Measurements from ENCODE around the gene VPS54.
"Not testable (repeated sequence)": the region's sequence is repeated elsewhere in the genome, so short reads cannot be mapped to it uniquely, and the experiment has no call there.

Gene VPS54

GRCh38 chr2:63993871-63994270, 25.4 kb downstream of the VPS54 start:
- no peak for DNase-seq (ENCODE audit: low read depth in 2 of 2)
- H3K4me3 ChIP-seq (replicated peaks in 1 of 2; ENCODE audit: low read depth in 2 of 2, low read length in 2 of 2) = no peak overlapping the region
- TF ChIP-seq CTCF (IDR thresholded peaks at IDR 0.05; ENCODE audit: low read depth, low read length) = no peak

GRCh38 chr2:63993130-63993584, 26.1 kb downstream of the VPS54 start:
- not testable (repeated sequence) for DNase-seq (ENCODE audit: low read depth in 2 of 2); H3K4me3 ChIP-seq (replicated peaks in 1 of 2; ENCODE audit: low read depth in 2 of 2, low read length in 2 of 2)

- no peak overlapping the region for H3K4me3 ChIP-seq (replicated peaks in 1 of 2; ENCODE audit: low read depth in 2 of 2, low read length in 2 of 2)
- DNase-seq (ENCODE audit: low read depth in 2 of 2) = no peak
- TF ChIP-seq CTCF (IDR thresholded peaks at IDR 0.05; ENCODE audit: low read depth, low read length) = no peak
These were observed 27.1 kb downstream of the VPS54 start for GRCh38 chr2:63992061-63992685.

GRCh38 chr2:63991173-63991999, 27.8 kb downstream of the VPS54 start:
- H3K4me3 ChIP-seq (replicated peaks in 1 of 2; ENCODE audit: low read depth in 2 of 2, low read length in 2 of 2); DNase-seq (ENCODE audit: low read depth in 2 of 2): not testable (repeated sequence)

GRCh38 chr2:63990072-63990471, 29.2 kb downstream of the VPS54 start:
- no peak for DNase-seq (ENCODE audit: low read depth in 2 of 2)
- no peak overlapping the region for H3K4me3 ChIP-seq (replicated peaks in 1 of 2; ENCODE audit: low read depth in 2 of 2, low read length in 2 of 2)

GRCh38 chr2:63988842-63989436, 30.3 kb downstream of the VPS54 start:
- not testable (repeated sequence) for H3K4me3 ChIP-seq (replicated peaks in 1 of 2; ENCODE audit: low read depth in 2 of 2, low read length in 2 of 2); DNase-seq (ENCODE audit: low read depth in 2 of 2)

More at GRCh38 chr2:63990072-63990471, 29.2 kb downstream of the VPS54 start:
- TF ChIP-seq CTCF (IDR thresholded peaks at IDR 0.05; ENCODE audit: low read depth, low read length) = no peak

- H3K4me3 ChIP-seq (replicated peaks in 1 of 2; ENCODE audit: low read depth in 2 of 2, low read length in 2 of 2) = no peak overlapping the region
These were observed 34.4 kb downstream of the VPS54 start for GRCh38 chr2:63984606-63985359.

More at GRCh38 chr2:63984606-63985359, 34.4 kb downstream of the VPS54 start:
- peak in 1 of 2 donors; percentile 13 for DNase-seq (ENCODE audit: low read depth in 2 of 2)
- no peak for TF ChIP-seq CTCF (IDR thresholded peaks at IDR 0.05; ENCODE audit: low read depth, low read length)
